Mesenchymal stem cell (in vitro differentiated cells and primary cell): ENCODE measurements around the gene ELP5.
A peak's percentile ranks its signal among the peaks of the same experiment; 100 is the strongest.

Experiments used
- DNase-seq: peaks from one replicate; pipeline ENCODE4 v3.0.0-alpha.2; 2013
- H2AFZ ChIP-seq: one replicate; pipeline ENCODE4 v1.6.1; 2013; ENCODE audit warnings: low read depth, mild to moderate bottlenecking, control low read depth, inconsistent platforms, low read length, moderate library complexity
- H2AK5ac ChIP-seq: 2 replicates; pipeline ENCODE4 v1.6.1; 2013; ENCODE audit warnings: low read length, moderate library complexity, mild to moderate bottlenecking, inconsistent platforms; ENCODE audit not compliant: severe bottlenecking
- H2BK120ac ChIP-seq: one replicate; pipeline ENCODE4 v1.6.1; 2013; ENCODE audit warnings: low read depth, mild to moderate bottlenecking, inconsistent platforms, low read length, moderate library complexity
- H2BK12ac ChIP-seq, 2 experiments: one replicate each; pipeline ENCODE4 v1.6.1; 2013; ENCODE audit warnings: inconsistent platforms in 2 of 2, low read length in 2 of 2, mild to moderate bottlenecking in 2 of 2, moderate library complexity in 2 of 2, control low read depth in 1 of 2
- H2BK15ac ChIP-seq: one replicate; pipeline ENCODE4 v1.6.1; 2013; ENCODE audit warnings: mild to moderate bottlenecking, low read depth, inconsistent platforms; ENCODE audit not compliant: poor library complexity, severe bottlenecking
- H2BK5ac ChIP-seq: 2 replicates; pipeline ENCODE4 v1.6.1; 2013; ENCODE audit warnings: low read depth, mild to moderate bottlenecking, low read length, control low read depth, inconsistent platforms; ENCODE audit not compliant: poor library complexity, severe bottlenecking
- H3K14ac ChIP-seq, 2 experiments: one replicate each; pipeline ENCODE4 v1.6.1; 2013; ENCODE audit warnings: inconsistent platforms in 2 of 2, low read length in 2 of 2, control low read depth in 1 of 2, mild to moderate bottlenecking in 1 of 2, moderate library complexity in 1 of 2
- H3K18ac ChIP-seq, 2 experiments: one replicate each; pipeline ENCODE4 v1.6.1; 2013; ENCODE audit warnings: inconsistent platforms in 2 of 2, low read length in 2 of 2, control low read depth in 1 of 2, low read depth in 1 of 2, mild to moderate bottlenecking in 1 of 2
- H3K23ac ChIP-seq, 2 experiments: one replicate each; pipeline ENCODE4 v1.6.1; 2013; ENCODE audit warnings: inconsistent platforms in 2 of 2, low read length in 2 of 2, mild to moderate bottlenecking in 2 of 2, moderate library complexity in 2 of 2, control low read depth in 1 of 2
- H3K27ac ChIP-seq: 2 replicates; pipeline ENCODE4 v1.5.1; 2013; ENCODE audit warnings: mild to moderate bottlenecking, moderate library complexity, low read length, control low read depth, inconsistent platforms; ENCODE audit not compliant: poor library complexity, severe bottlenecking
- H3K27me3 ChIP-seq, 2 experiments: 2 replicates each; pipeline versions ENCODE4 v1.6.1 to v1.7.0; 2013; ENCODE audit warnings: low read length in 2 of 2, mild to moderate bottlenecking in 2 of 2, moderate library complexity in 2 of 2, control low read depth in 1 of 2, inconsistent platforms in 1 of 2; ENCODE audit not compliant: control insufficient read depth in 1 of 2, insufficient read depth in 1 of 2
- H3K36me3 ChIP-seq, 2 experiments: 2 replicates each; pipeline versions ENCODE4 v1.6.1 to v1.7.0; 2013; ENCODE audit warnings: low read length in 2 of 2, control low read depth in 1 of 2, inconsistent platforms in 1 of 2, low read depth in 1 of 2, mild to moderate bottlenecking in 1 of 2; ENCODE audit not compliant: insufficient read depth in 2 of 2, control insufficient read depth in 1 of 2
- H3K4ac ChIP-seq, 2 experiments: one replicate each; pipeline ENCODE4 v1.6.1; 2013; ENCODE audit warnings: inconsistent platforms in 2 of 2, low read length in 2 of 2, mild to moderate bottlenecking in 2 of 2, moderate library complexity in 2 of 2, control low read depth in 1 of 2, low read depth in 1 of 2
- H3K4me1 ChIP-seq: 2 replicates; pipeline ENCODE4 v1.6.1; 2013; ENCODE audit warnings: low read depth, low read length, control low read depth; ENCODE audit not compliant: control insufficient read depth, insufficient read depth
- H3K4me2 ChIP-seq: 2 replicates; pipeline ENCODE4 v1.6.1; 2013; ENCODE audit warnings: low read length, mild to moderate bottlenecking, inconsistent platforms; ENCODE audit not compliant: poor library complexity, severe bottlenecking
- H3K4me3 ChIP-seq, 2 experiments: 2 replicates each; pipeline versions ENCODE4 v1.5.1 to v1.7.0; 2013; ENCODE audit warnings: low read length in 2 of 2, mild to moderate bottlenecking in 2 of 2, control low read depth in 1 of 2, low read depth in 1 of 2; ENCODE audit not compliant: insufficient read depth in 1 of 2
- H3K79me1 ChIP-seq: replicated peaks from 2 replicates; pipeline ENCODE4 v1.6.1; 2013; ENCODE audit warnings: mild to moderate bottlenecking, control low read depth, low read length, inconsistent platforms; ENCODE audit not compliant: poor library complexity, severe bottlenecking
- H3K9ac ChIP-seq: 2 replicates; pipeline ENCODE4 v1.7.0; 2013; ENCODE audit warnings: mild to moderate bottlenecking, low read length, moderate library complexity
- H3K9me3 ChIP-seq: 2 replicates; pipeline ENCODE4 v1.7.0; 2013; ENCODE audit warnings: mild to moderate bottlenecking, low read length; ENCODE audit not compliant: control insufficient read depth
- H4K8ac ChIP-seq: one replicate; pipeline ENCODE4 v1.6.1; 2013; ENCODE audit warnings: inconsistent platforms, mild to moderate bottlenecking, low read length, moderate library complexity
- H4K91ac ChIP-seq: one replicate; pipeline ENCODE4 v1.6.1; 2013; ENCODE audit warnings: mild to moderate bottlenecking, low read length, inconsistent platforms
- WGBS: methylation state at CpG from one replicate; pipeline ENCODE4 v1.1.7; 2013; ENCODE audit warnings: mixed read lengths; 5-methylcytosine and 5-hydroxymethylcytosine counted together

ELP5 gene

GRCh38 chr17:7290166-7290565 is 38.2 kb downstream of the ELP5 start:
- H3K4ac ChIP-seq, result no peak overlapping the region
- no peak overlapping the region for H2BK5ac ChIP-seq
- no peak overlapping the region for H3K4me3 ChIP-seq
- no peak for DNase-seq
- no peak overlapping the region for H4K91ac ChIP-seq
- H2AFZ ChIP-seq, result no peak overlapping the region
- 92% methylated on average over 18 of the region's 19 CpGs for WGBS
- no peaks in the 10 kb centered on the region for H3K79me1 ChIP-seq
- no peak overlapping the region for H3K23ac ChIP-seq
- H3K18ac ChIP-seq, result no peak overlapping the region
- no peak overlapping the region for H3K27ac ChIP-seq
- H2BK120ac ChIP-seq, result no peak overlapping the region
- peaks cover 83 to 91% of the 10 kb centered on the region in 2 experiments for H3K27me3 ChIP-seq
- H3K9me3 ChIP-seq, result no peaks in the 10 kb centered on the region
- H3K4me1 ChIP-seq, result peaks cover 12% of the 10 kb centered on the region
- H2BK15ac ChIP-seq, result no peak overlapping the region
- no peak overlapping the region for H4K8ac ChIP-seq
- no peak overlapping the region for H2AK5ac ChIP-seq
- no peaks in the 10 kb centered on the region for H3K36me3 ChIP-seq
- H3K14ac ChIP-seq, result no peak overlapping the region
- no peak overlapping the region for H3K4me2 ChIP-seq
- H2BK12ac ChIP-seq, result no peak overlapping the region
- H3K9ac ChIP-seq, result no peak overlapping the region

- Histone ChIP-seq H4K8ac (no peak overlapping the region), H3K27me3 (peaks cover 81 to 90% of the 10 kb centered on the region in 2 experiments), H3K9me3 (no peaks in the 10 kb centered on the region), H3K36me3 (no peaks in the 10 kb centered on the region), H2BK15ac (no peak overlapping the region), H3K4me3 (no peak overlapping the region), H4K91ac (no peak overlapping the region), H3K79me1 (no peaks in the 10 kb centered on the region), H3K4me2 (no peak overlapping the region), H2BK5ac (no peak overlapping the region), H3K18ac (no peak overlapping the region), H3K23ac (no peak overlapping the region), H3K9ac (no peak overlapping the region), H2BK12ac (no peak overlapping the region), H3K14ac (no peak overlapping the region), H3K27ac (no peak overlapping the region), H2AK5ac (no peak overlapping the region), H2AFZ (no peak overlapping the region), H3K4me1 (peaks cover 13% of the 10 kb centered on the region), H2BK120ac (no peak overlapping the region), H3K4ac (no peak overlapping the region)
- no peak for DNase-seq
- WGBS, result 74% methylated on average over 11 of the region's 11 CpGs
Measured at GRCh38 chr17:7290685-7291084, 38.7 kb downstream of the ELP5 start.

GRCh38 chr17:7292194-7292593 is 40.2 kb downstream of the ELP5 start:
- no peak overlapping the region for H2BK120ac ChIP-seq
- peaks cover 74 to 81% of the 10 kb centered on the region in 2 experiments for H3K27me3 ChIP-seq
- H4K8ac ChIP-seq, result peak overlapping the region; percentile 14
- no peak overlapping the region for H3K9ac ChIP-seq
- peaks cover 18% of the 10 kb centered on the region for H3K4me1 ChIP-seq
- no peak overlapping the region for H3K4ac ChIP-seq
- H2AFZ ChIP-seq, result no peak overlapping the region
- H2BK12ac ChIP-seq, result no peak overlapping the region
- H3K4me2 ChIP-seq, result no peak overlapping the region
- no peaks in the 10 kb centered on the region for H3K9me3 ChIP-seq
- H2AK5ac ChIP-seq, result no peak overlapping the region
- 100% methylated on average over 2 of the region's 2 CpGs for WGBS
- no peaks in the 10 kb centered on the region for H3K36me3 ChIP-seq
- no peak overlapping the region for H3K14ac ChIP-seq
- H3K79me1 ChIP-seq, result no peaks in the 10 kb centered on the region
- H2BK5ac ChIP-seq, result no peak overlapping the region
- no peak for DNase-seq
- H2BK15ac ChIP-seq, result no peak overlapping the region
- no peak overlapping the region for H3K4me3 ChIP-seq
- H4K91ac ChIP-seq, result no peak overlapping the region
- no peak overlapping the region for H3K18ac ChIP-seq
- H3K27ac ChIP-seq, result no peak overlapping the region
- no peak overlapping the region for H3K23ac ChIP-seq

GRCh38 chr17:7292729-7293128 is 40.7 kb downstream of the ELP5 start:
- 58% methylated on average over 5 of the region's 6 CpGs for WGBS
- Histone ChIP-seq H3K4me2 (no peak overlapping the region), H3K4me1 (peaks cover 18% of the 10 kb centered on the region), H3K9me3 (no peaks in the 10 kb centered on the region), H3K9ac (no peak overlapping the region), H3K27me3 (peaks cover 70 to 76% of the 10 kb centered on the region in 2 experiments), H3K79me1 (no peaks in the 10 kb centered on the region), H4K91ac (no peak overlapping the region), H2BK120ac (no peak overlapping the region), H3K23ac (no peak overlapping the region), H2AK5ac (no peak overlapping the region), H3K27ac (no peak overlapping the region), H2BK15ac (no peak overlapping the region), H3K36me3 (no peaks in the 10 kb centered on the region), H2BK12ac (no peak overlapping the region), H3K18ac (no peak overlapping the region), H4K8ac (no peak overlapping the region), H3K14ac (no peak overlapping the region), H3K4me3 (no peak overlapping the region), H2BK5ac (no peak overlapping the region), H2AFZ (no peak overlapping the region), H3K4ac (no peak overlapping the region)
- no peak for DNase-seq
